Loucy (cell line): ENCODE results near the gene IFNA5.

Experiments
- H2AFZ ChIP-seq: fragments of 200-600 bp; sonication (generic); 2 replicates; pipeline ENCODE4 v1.6.0; 2016; ENCODE audit warnings: antibody characterized with exemption, mild to moderate bottlenecking, low read length, moderate library complexity
- H3F3A ChIP-seq: fragments of 200-600 bp; 2 replicates; pipeline ENCODE4 v1.6.0; 2016; ENCODE audit warnings: antibody characterized with exemption, low read depth, mild to moderate bottlenecking
- H3K27me3 ChIP-seq: fragments of 200-600 bp; sonication (generic); 2 replicates; pipeline ENCODE4 v1.6.1; 2014; ENCODE audit warnings: low read length, mild to moderate bottlenecking; ENCODE audit not compliant: insufficient read depth, poor library complexity, severe bottlenecking
- H3K36me3 ChIP-seq: fragments of 200-600 bp; sonication (generic); 2 replicates; pipeline ENCODE4 v1.6.1; 2016; ENCODE audit warnings: low read length; ENCODE audit not compliant: insufficient read depth
- H3K4me1 ChIP-seq: fragments of 200-600 bp; sonication (generic); 2 replicates; pipeline ENCODE4 v1.5.1; 2014; ENCODE audit warnings: low read length, mild to moderate bottlenecking; ENCODE audit not compliant: insufficient read depth, poor library complexity, severe bottlenecking
- H3K4me2 ChIP-seq: fragments of 200-600 bp; sonication (generic); 2 replicates; pipeline ENCODE4 v1.6.0; 2014; ENCODE audit warnings: antibody characterized with exemption, low read length, low read depth, mild to moderate bottlenecking; ENCODE audit not compliant: poor library complexity, severe bottlenecking
- H3K4me3 ChIP-seq: fragments of 200-600 bp; sonication (generic); 2 replicates; pipeline ENCODE4 v1.5.1; 2014; ENCODE audit warnings: low read length, mild to moderate bottlenecking, mixed read lengths; ENCODE audit not compliant: poor library complexity, severe bottlenecking
- H3K79me2 ChIP-seq: fragments of 200-600 bp; sonication (generic); 2 replicates; pipeline ENCODE4 v1.6.1; 2014; ENCODE audit warnings: low read length; ENCODE audit not compliant: insufficient read depth
- H3K9ac ChIP-seq: fragments of 200-600 bp; sonication (generic); 2 replicates; pipeline ENCODE4 v1.6.0; 2014; ENCODE audit warnings: mild to moderate bottlenecking, low read depth, low read length, moderate library complexity; ENCODE audit not compliant: poor library complexity, severe bottlenecking
- H3K9me2 ChIP-seq: fragments of 200-600 bp; sonication (generic); replicated peaks from 2 replicates; pipeline ENCODE4 v1.6.1; 2016; ENCODE audit warnings: low read depth, low read length, mixed read lengths
- H3K9me3 ChIP-seq: fragments of 200-600 bp; sonication (generic); 2 replicates; pipeline ENCODE4 v1.6.1; 2014; ENCODE audit warnings: mild to moderate bottlenecking, antibody characterized with exemption, low read length, low read depth; ENCODE audit not compliant: insufficient read depth
- H4K20me1 ChIP-seq: fragments of 200-600 bp; sonication (generic); 2 replicates; pipeline ENCODE4 v1.6.0; 2014; ENCODE audit warnings: antibody characterized with exemption, low read length, mild to moderate bottlenecking; ENCODE audit not compliant: insufficient read depth, poor library complexity, severe bottlenecking
- EZH2phosphoT487 ChIP-seq: fragments of 200-600 bp; IDR thresholded peaks from 2 replicates; pipeline ENCODE4 v1.6.1; 2018; ENCODE audit warnings: antibody characterized with exemption, mild to moderate bottlenecking, moderate library complexity, borderline replicate concordance
- TF ChIP-seq, protein P1 (sequence below): fragments of 200-600 bp; sonication (generic); conservative IDR thresholded peaks from 2 replicates; pipeline ENCODE4 v1.5.1; 2014; ENCODE audit warnings: mild to moderate bottlenecking, antibody characterized with exemption, low read length

Gene IFNA5

GRCh38 chr9:21266733-21267484 lies 38.2 kb downstream of the IFNA5 start:
- no peaks in the 10 kb centered on the region for H3K79me2 ChIP-seq
- no peaks in the 10 kb centered on the region for H3K9me3 ChIP-seq
- H3K9me2 ChIP-seq: no peaks in the 10 kb centered on the region
- no peak overlapping the region for H3K4me2 ChIP-seq
- no peaks in the 10 kb centered on the region for H3K27me3 ChIP-seq
- H3K4me3 ChIP-seq: no peak overlapping the region
- H4K20me1 ChIP-seq: no peaks in the 10 kb centered on the region
- no peaks in the 10 kb centered on the region for H3F3A ChIP-seq
- TF ChIP-seq, protein P1, sequence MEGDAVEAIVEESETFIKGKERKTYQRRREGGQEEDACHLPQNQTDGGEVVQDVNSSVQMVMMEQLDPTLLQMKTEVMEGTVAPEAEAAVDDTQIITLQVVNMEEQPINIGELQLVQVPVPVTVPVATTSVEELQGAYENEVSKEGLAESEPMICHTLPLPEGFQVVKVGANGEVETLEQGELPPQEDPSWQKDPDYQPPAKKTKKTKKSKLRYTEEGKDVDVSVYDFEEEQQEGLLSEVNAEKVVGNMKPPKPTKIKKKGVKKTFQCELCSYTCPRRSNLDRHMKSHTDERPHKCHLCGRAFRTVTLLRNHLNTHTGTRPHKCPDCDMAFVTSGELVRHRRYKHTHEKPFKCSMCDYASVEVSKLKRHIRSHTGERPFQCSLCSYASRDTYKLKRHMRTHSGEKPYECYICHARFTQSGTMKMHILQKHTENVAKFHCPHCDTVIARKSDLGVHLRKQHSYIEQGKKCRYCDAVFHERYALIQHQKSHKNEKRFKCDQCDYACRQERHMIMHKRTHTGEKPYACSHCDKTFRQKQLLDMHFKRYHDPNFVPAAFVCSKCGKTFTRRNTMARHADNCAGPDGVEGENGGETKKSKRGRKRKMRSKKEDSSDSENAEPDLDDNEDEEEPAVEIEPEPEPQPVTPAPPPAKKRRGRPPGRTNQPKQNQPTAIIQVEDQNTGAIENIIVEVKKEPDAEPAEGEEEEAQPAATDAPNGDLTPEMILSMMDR: no peak
- TF ChIP-seq EZH2phosphoT487: no peak
- H3K9ac ChIP-seq: no peak overlapping the region
- no peaks in the 10 kb centered on the region for H3K4me1 ChIP-seq
- H2AFZ ChIP-seq: no peak overlapping the region
- no peaks in the 10 kb centered on the region for H3K36me3 ChIP-seq

- Histone ChIP-seq H3K36me3 (no peaks in the 10 kb centered on the region), H3F3A (no peaks in the 10 kb centered on the region), H3K9me2 (no peaks in the 10 kb centered on the region), H4K20me1 (no peaks in the 10 kb centered on the region), H3K9me3 (no peaks in the 10 kb centered on the region), H3K4me2 (no peak overlapping the region), H3K9ac (no peak overlapping the region), H3K79me2 (no peaks in the 10 kb centered on the region), H3K4me3 (no peak overlapping the region), H3K4me1 (no peaks in the 10 kb centered on the region), H2AFZ (no peak overlapping the region), H3K27me3 (no peaks in the 10 kb centered on the region)
- TF ChIP-seq, protein P1: no peak
- TF ChIP-seq EZH2phosphoT487: no peak
Observed at GRCh38 chr9:21265421-21266189, 39.5 kb downstream of the IFNA5 start.

DNA sequence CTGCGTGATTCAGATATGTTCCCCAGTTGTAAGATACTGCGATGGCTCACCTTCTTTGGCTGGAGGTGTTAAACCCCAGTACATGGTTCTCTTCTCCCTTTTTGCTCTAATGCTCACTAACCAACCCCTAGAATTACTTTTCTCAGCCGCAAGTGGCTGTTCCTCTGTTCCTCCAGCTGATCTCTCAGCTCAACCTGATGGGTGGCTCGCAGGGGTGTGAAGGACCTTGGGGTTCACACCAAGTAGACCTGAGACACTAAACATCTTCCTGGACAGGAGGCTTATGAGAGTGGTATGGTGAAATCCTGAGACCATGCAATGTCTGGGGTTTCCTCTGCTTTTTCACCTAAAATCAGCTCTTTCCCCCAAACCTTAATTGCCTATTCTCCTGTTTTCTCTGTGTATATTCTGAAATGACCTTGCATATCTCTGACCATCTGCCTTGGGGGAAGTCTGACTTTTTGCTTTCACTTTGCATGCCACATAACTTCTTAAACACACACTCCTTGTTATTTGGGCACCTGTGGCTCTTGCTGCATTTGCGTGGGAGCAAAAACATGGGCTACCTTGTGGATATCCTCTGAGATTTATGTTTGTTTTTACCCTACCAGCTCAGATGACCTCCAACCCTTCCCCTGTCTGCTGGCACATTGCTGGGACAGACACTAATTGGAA lies 49.4 kb downstream of the IFNA5 start:
- Histone ChIP-seq H3K9me2 (no peaks in the 10 kb centered on the region), H3K27me3 (no peaks in the 10 kb centered on the region), H3K4me2 (peak overlapping the region; percentile 57), H3K4me1 (peaks cover 26% of the 10 kb centered on the region), H2AFZ (peak overlapping the region; percentile 53), H3K4me3 (peak overlapping the region; percentile 8), H3K9ac (no peak overlapping the region), H3K79me2 (no peaks in the 10 kb centered on the region), H3F3A (no peaks in the 10 kb centered on the region), H3K9me3 (no peaks in the 10 kb centered on the region), H4K20me1 (no peaks in the 10 kb centered on the region), H3K36me3 (no peaks in the 10 kb centered on the region)
- TF ChIP-seq, protein P1: no peak
- no peak for TF ChIP-seq EZH2phosphoT487
